Caco-2 (cell line): ENCODE measurements around the gene CACNB3. TPM values are rescaled to one million over a fixed set of nuclear protein-coding genes. Genes with fewer than 3 reads are reported as not detected.

Experiments
- BruUV-seq: library from RNA; stranded (reverse); fragments of 400-500 nt; replicated peaks from 2 replicates; lab custom pipeline; 2021; lab: Mats Ljungman, UMichigan
- CTCF ChIA-PET: fragments of 300-600 bp; sonication (Branson Sonifier 250); formaldehyde crosslinking; loops from one replicate; lab custom pipeline; 2022; ENCODE audit warnings: antibody characterized with exemption; lab: Charles Lee
- POLR2A ChIA-PET: fragments of 300-600 bp; sonication (Branson Sonifier 250); formaldehyde crosslinking; loops from one replicate; lab custom pipeline; 2022; ENCODE audit warnings: antibody characterized with exemption; lab: Charles Lee
- DNase-seq, 2 experiments: peaks; one replicate each; pipeline versions ENCODE4 v3.0.0 to v3.0.0-alpha.2; 2020 to 2022
- H3K27me3 ChIP-seq: replicated peaks from 2 replicates; pipeline ENCODE4 v1.6.0; 2011; ENCODE audit warnings: low read length; ENCODE audit not compliant: control insufficient read depth, insufficient read depth
- H3K36me3 ChIP-seq: 2 replicates; pipeline ENCODE4 v1.5.1; 2011; ENCODE audit warnings: low read length; ENCODE audit not compliant: control insufficient read depth, insufficient read depth
- H3K4me1 ChIP-seq: fragments of 250-450 bp; sonication (Bioruptor Pico); 2 replicates; pipeline ENCODE4 v1.5.1; 2020; ENCODE audit warnings: mild to moderate bottlenecking
- H3K4me3 ChIP-seq: 2 replicates; pipeline ENCODE4 v1.5.1; 2011; ENCODE audit warnings: low read depth, mild to moderate bottlenecking, control low read depth, low read length
- H3K9me3 ChIP-seq: fragments of 250-450 bp; sonication (Bioruptor Pico); 2 replicates; pipeline ENCODE4 v1.5.1; 2020; ENCODE audit warnings: mild to moderate bottlenecking, moderate library complexity
- H3K27ac Mint-ChIP-seq: one replicate; pipeline ENCODE4 v1.8.0; 2022; ENCODE audit warnings: mixed read lengths; ENCODE audit not compliant: unreplicated experiment
- H3K27me3 Mint-ChIP-seq: one replicate; pipeline ENCODE4 v1.8.0; 2022; ENCODE audit warnings: mixed read lengths; ENCODE audit not compliant: insufficient read depth, unreplicated experiment
- H3K36me3 Mint-ChIP-seq: one replicate; pipeline ENCODE4 v1.8.0; 2022; ENCODE audit warnings: mild to moderate bottlenecking, mixed read lengths; ENCODE audit not compliant: insufficient read depth, unreplicated experiment
- H3K4me1 Mint-ChIP-seq: one replicate; pipeline ENCODE4 v1.8.0; 2022; ENCODE audit warnings: low read depth, mixed read lengths; ENCODE audit not compliant: unreplicated experiment
- H3K4me3 Mint-ChIP-seq: one replicate; pipeline ENCODE4 v1.8.0; 2022; ENCODE audit warnings: mild to moderate bottlenecking, moderate library complexity, mixed read lengths; ENCODE audit not compliant: unreplicated experiment
- H3K9me3 Mint-ChIP-seq: one replicate; pipeline ENCODE4 v1.8.0; 2022; ENCODE audit warnings: mixed read lengths; ENCODE audit not compliant: unreplicated experiment
- CTCF ChIP-seq, 2 experiments: fragments of 200-600 bp in 1 of 2; IDR thresholded peaks; 1 replicate in 1 of 2; 2 replicates in 1 of 2; pipeline versions ENCODE4 v1.5.1 to v1.8.0; 2011 to 2022; ENCODE audit warnings: antibody characterized with exemption in 1 of 2, control low read depth in 1 of 2, inconsistent platforms in 1 of 2, low read depth in 1 of 2, low read length in 1 of 2, mild to moderate bottlenecking in 1 of 2, moderate library complexity in 1 of 2; ENCODE audit not compliant: insufficient read depth in 1 of 2, severe bottlenecking in 1 of 2, unreplicated experiment in 1 of 2
- intact Hi-C: fragments of 100-400 bp; cut with micrococcal nuclease; formaldehyde crosslinking; loops from one replicate; pipeline ENCODE4 v1.10.0; 2022; ENCODE audit not compliant: unreplicated experiment
- total RNA-seq: library from RNA; stranded (reverse); gene quantifications from 2 replicates; pipeline ENCODE4 v1.2.3, GENCODE V29; 2022

Gene CACNB3
- total RNA-seq, 1 experiment from 2014 or later: 20.4 TPM

DNA sequence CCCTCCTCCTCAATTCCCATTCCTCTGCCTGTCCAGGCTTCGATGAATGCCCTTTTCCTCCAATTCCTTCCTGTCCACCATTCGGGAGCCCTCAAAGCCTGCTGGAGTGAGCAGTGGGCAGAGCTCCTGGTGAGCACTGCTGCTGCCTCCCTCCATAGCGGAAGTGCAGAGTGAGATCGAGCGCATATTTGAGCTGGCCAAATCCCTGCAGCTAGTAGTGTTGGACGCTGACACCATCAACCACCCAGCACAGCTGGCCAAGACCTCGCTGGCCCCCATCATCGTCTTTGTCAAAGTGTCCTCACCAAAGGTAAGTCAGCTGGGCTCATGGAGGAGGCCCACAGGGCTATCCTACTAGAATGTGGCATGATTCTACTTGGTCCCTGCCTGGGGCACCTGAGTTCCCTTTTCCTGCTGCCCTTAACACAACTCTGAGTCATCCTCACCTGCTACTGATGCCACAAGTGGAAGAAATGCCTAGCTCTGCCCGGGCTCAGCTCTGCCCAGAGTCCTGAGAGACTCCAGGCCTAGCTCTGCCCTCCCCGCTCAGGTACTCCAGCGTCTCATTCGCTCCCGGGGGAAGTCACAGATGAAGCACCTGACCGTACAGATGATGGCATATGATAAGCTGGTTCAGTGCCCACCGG, 8.0 kb downstream of the CACNB3 start:
- no peak for DNase-seq
- intact Hi-C loops: no loop called here
- H3K9me3 ChIP-seq: no peaks in the 10 kb centered on the region
- no peak overlapping the region for H3K4me3 ChIP-seq
- no peak for TF ChIP-seq CTCF (IDR thresholded peaks at IDR 0.05; ENCODE audit: insufficient read depth in 1 of 2, low read depth in 1 of 2, low read length in 1 of 2, severe bottlenecking in 1 of 2, unreplicated experiment in 1 of 2)
- Mint-ChIP-seq H3K36me3 (peaks cover 41% of the 10 kb centered on the region), H3K4me3 (no peak overlapping the region), H3K4me1 (peaks cover 7% of the 10 kb centered on the region), H3K9me3 (no peaks in the 10 kb centered on the region), H3K27ac (no peak overlapping the region), H3K27me3 (no peaks in the 10 kb centered on the region)
- no TSS peak for BruUV-seq
- no peaks in the 10 kb centered on the region for H3K4me1 ChIP-seq
- CTCF ChIA-PET: interaction anchor here (0.5 to 1.7 kb wide), 4 partner anchors 12 to 131 kb away, joined by 3 to 5 read pairs (median 3); partner anchors contain the start of gene ARF3
- no peaks in the 10 kb centered on the region; the same call in none of the 2 replicates for H3K36me3 ChIP-seq
- POLR2A ChIA-PET: no interaction called here
- no peaks in the 10 kb centered on the region for H3K27me3 ChIP-seq

DNA sequence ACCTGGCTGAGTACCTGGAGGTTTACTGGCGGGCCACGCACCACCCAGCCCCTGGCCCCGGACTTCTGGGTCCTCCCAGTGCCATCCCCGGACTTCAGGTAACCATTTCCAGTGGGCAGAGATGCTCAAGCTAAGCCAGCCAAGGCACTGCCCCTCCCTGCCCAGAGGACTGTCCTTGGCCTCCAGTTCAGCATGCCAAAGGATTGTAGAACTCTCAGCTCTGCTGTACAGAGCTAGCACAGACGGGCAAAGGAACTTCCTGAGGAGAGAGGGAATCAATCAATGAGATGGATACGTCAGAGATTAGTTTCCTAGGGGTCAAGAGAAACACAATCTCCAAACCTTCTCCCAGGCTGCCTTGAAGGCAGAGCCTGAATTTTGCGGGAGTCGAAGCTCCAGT, 8.7 kb downstream of the CACNB3 start:
- no peak overlapping the region for H3K27ac Mint-ChIP-seq
- no peak for DNase-seq
- intact Hi-C loops: no loop called here
- ChIA-PET CTCF (interaction anchor here (0.5 to 1.0 kb wide), 2 partner anchors 12 to 130 kb away, joined by 3 to 5 read pairs; partner anchors contain the start of gene ARF3), POLR2A (interaction anchor here (0.8 kb wide), 1 partner anchor 38 kb away, joined by 3 read pairs; no protein-coding TSS in a partner anchor)
- no peaks in the 10 kb centered on the region for H3K9me3 Mint-ChIP-seq
- no peaks in the 10 kb centered on the region for H3K9me3 ChIP-seq
- no peaks in the 10 kb centered on the region; the same call in none of the 2 replicates for H3K36me3 ChIP-seq
- H3K36me3 Mint-ChIP-seq: peaks cover 46% of the 10 kb centered on the region
- H3K4me1 ChIP-seq: no peaks in the 10 kb centered on the region
- no peaks in the 10 kb centered on the region for H3K27me3 ChIP-seq
- H3K4me1 Mint-ChIP-seq: peaks cover 6% of the 10 kb centered on the region
- no peak overlapping the region for H3K4me3 Mint-ChIP-seq
- BruUV-seq: no TSS peak
- H3K4me3 ChIP-seq: no peak overlapping the region
- H3K27me3 Mint-ChIP-seq: no peaks in the 10 kb centered on the region
- no peak for TF ChIP-seq CTCF (IDR thresholded peaks at IDR 0.05; ENCODE audit: insufficient read depth in 1 of 2, low read depth in 1 of 2, low read length in 1 of 2, severe bottlenecking in 1 of 2, unreplicated experiment in 1 of 2)

DNA sequence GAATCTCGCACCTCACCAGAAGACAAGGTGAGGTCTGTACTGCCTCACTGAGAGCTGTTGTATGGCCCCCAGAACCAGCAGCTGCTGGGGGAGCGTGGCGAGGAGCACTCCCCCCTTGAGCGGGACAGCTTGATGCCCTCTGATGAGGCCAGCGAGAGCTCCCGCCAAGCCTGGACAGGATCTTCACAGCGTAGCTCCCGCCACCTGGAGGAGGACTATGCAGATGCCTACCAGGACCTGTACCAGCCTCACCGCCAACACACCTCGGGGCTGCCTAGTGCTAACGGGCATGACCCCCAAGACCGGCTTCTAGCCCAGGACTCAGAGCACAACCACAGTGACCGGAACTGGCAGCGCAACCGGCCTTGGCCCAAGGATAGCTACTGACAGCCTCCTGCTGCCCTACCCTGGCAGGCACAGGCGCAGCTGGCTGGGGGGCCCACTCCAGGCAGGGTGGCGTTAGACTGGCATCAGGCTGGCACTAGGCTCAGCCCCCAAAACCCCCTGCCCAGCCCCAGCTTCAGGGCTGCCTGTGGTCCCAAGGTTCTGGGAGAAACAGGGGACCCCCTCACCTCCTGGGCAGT, 9.3 kb downstream of the CACNB3 start:
- Mint-ChIP-seq H3K27ac (no peak overlapping the region), H3K27me3 (no peaks in the 10 kb centered on the region), H3K9me3 (no peaks in the 10 kb centered on the region), H3K36me3 (peaks cover 51% of the 10 kb centered on the region), H3K4me1 (peaks cover under 1% of the 10 kb centered on the region), H3K4me3 (no peak overlapping the region)
- ChIA-PET CTCF (interaction anchor here (1.0 kb wide), 1 partner anchor 12 kb away, joined by 5 read pairs; no protein-coding TSS in a partner anchor), POLR2A (interaction anchor here (0.8 kb wide), 1 partner anchor 38 kb away, joined by 3 read pairs; no protein-coding TSS in a partner anchor)
- intact Hi-C loops: no loop called here
- no peaks in the 10 kb centered on the region for H3K4me1 ChIP-seq
- H3K27me3 ChIP-seq: no peaks in the 10 kb centered on the region
- H3K9me3 ChIP-seq: no peaks in the 10 kb centered on the region
- BruUV-seq: no TSS peak
- no peak overlapping the region for H3K4me3 ChIP-seq
- no peak for TF ChIP-seq CTCF (IDR thresholded peaks at IDR 0.05; ENCODE audit: insufficient read depth in 1 of 2, low read depth in 1 of 2, low read length in 1 of 2, severe bottlenecking in 1 of 2, unreplicated experiment in 1 of 2)
- no peak for DNase-seq
- H3K36me3 ChIP-seq: no peaks in the 10 kb centered on the region; the same call in none of the 2 replicates
